ENCODE measurements around the gene TLK2.

Gene TLK2

DNA sequence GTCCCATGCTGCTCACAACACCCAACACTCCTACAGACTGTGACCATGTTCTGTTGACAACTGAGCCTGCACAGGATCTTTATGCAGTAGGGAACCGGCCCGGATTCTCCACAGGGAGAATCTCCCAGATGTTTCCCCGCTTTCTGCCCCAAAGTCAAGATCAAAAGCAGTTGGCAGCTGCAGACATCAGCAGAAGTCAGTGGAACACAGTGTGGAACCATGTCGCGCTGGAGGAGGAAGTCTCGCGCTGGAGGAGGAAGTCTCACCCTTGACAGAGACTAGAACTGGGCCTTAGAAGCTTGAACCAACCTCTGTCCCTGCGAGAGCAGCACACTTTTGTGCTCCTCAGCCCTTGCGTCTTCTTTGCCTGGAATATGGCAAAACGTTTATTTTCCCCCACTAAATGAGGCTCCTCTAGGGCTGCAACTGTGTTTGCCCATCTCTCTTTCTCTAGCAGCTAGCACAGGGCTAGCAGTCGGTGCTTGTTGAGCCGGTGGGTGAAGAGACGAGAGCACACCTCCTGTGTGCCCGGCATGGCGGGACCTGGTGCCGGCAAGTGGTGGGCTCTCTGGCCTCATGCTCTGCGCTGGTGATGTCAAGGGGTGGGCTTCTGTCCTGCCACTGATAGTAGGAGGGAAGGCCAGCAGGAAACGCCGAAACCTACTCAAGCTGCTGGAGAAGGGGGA lies 146.7 kb downstream of the TLK2 start:
- Histone ChIP-seq H2BK120ac (ENCODE audit: low read depth, low read length) (peak overlapping the region; percentile 44), H2BK15ac (ENCODE audit: low read length) (peak overlapping the region; percentile 23), H3K23ac (ENCODE audit: low read depth, low read length, poor library complexity) (peak overlapping the region; percentile 25), H3K79me1 (ENCODE audit: low read depth, low read length) (peaks cover 3% of the 10 kb centered on the region), H3K36me3 (replicated peaks in 1 of 2; ENCODE audit: control insufficient read depth in 2 of 2, insufficient read depth in 2 of 2, low read length in 2 of 2) (peaks cover 0 to 6% of the 10 kb centered on the region in 2 donors), H3K18ac (ENCODE audit: low read length) (peak overlapping the region; percentile 44), H3K14ac (ENCODE audit: low read length) (no peak overlapping the region), H2BK5ac (ENCODE audit: low read length) (no peak overlapping the region), H2BK12ac (ENCODE audit: low read length) (peak overlapping the region; percentile 30), H3K4me2 (ENCODE audit: insufficient read depth, low read length, poor library complexity, severe bottlenecking) (no peak overlapping the region), H3K9ac (ENCODE audit: low read depth, low read length, poor library complexity) (no peak overlapping the region), H4K91ac (ENCODE audit: low read depth, low read length, poor library complexity) (peak overlapping the region; percentile 13), H3K4me3 (ENCODE audit: low read length in 2 of 2) (no peak overlapping the region), H3K27me3 (ENCODE audit: control insufficient read depth in 3 of 3, insufficient read depth in 3 of 3, low read depth in 1 of 3, low read length in 3 of 3) (no peaks in the 10 kb centered on the region), H4K8ac (ENCODE audit: low read depth, low read length) (no peak overlapping the region), H3K4me1 (ENCODE audit: control insufficient read depth in 2 of 2, insufficient read depth in 1 of 2, low read depth in 1 of 2, low read length in 2 of 2) (peaks cover 16 to 21% of the 10 kb centered on the region in 2 donors), H3K27ac (replicated peaks; ENCODE audit: low read length) (no peak overlapping the region), H2AK5ac (ENCODE audit: low read depth, low read length) (peak overlapping the region; percentile 67), H3K9me3 (replicated peaks in 1 of 2; ENCODE audit: control insufficient read depth in 2 of 2, insufficient read depth in 1 of 2, low read depth in 1 of 2, low read length in 2 of 2) (no peaks in the 10 kb centered on the region), H2AFZ (ENCODE audit: low read length) (no peak overlapping the region), H3K4ac (ENCODE audit: low read length) (no peak overlapping the region)
- DNase-seq (ENCODE audit: low spot score) = no peak
- WGBS, 2 donors (ENCODE audit: extremely low coverage in 2 of 2, insufficient read length in 2 of 2, insufficient replicate concordance in 1 of 2) = no CpG with 5 or more reads among the region's 19 CpGs

GRCh38 chr17:62625870-62626200 lies 147.2 kb downstream of the TLK2 start:
- H2BK15ac ChIP-seq (ENCODE audit: low read length) = peak overlapping the region; percentile 23
- no peak overlapping the region for H3K4ac ChIP-seq (ENCODE audit: low read length)
- H3K4me1 ChIP-seq (ENCODE audit: control insufficient read depth in 2 of 2, insufficient read depth in 1 of 2, low read depth in 1 of 2, low read length in 2 of 2) = peaks cover 16 to 21% of the 10 kb centered on the region in 2 donors
- no peak overlapping the region for H3K9ac ChIP-seq (ENCODE audit: low read depth, low read length, poor library complexity)
- WGBS, 2 donors (ENCODE audit: extremely low coverage in 2 of 2, insufficient read length in 2 of 2, insufficient replicate concordance in 1 of 2) = no CpG with 5 or more reads among the region's 4 CpGs
- H3K4me2 ChIP-seq (ENCODE audit: insufficient read depth, low read length, poor library complexity, severe bottlenecking) = no peak overlapping the region
- peaks cover 0 to 6% of the 10 kb centered on the region in 2 donors for H3K36me3 ChIP-seq (replicated peaks in 1 of 2; ENCODE audit: control insufficient read depth in 2 of 2, insufficient read depth in 2 of 2, low read length in 2 of 2)
- H3K27ac ChIP-seq (replicated peaks; ENCODE audit: low read length) = no peak overlapping the region
- DNase-seq (ENCODE audit: low spot score) = no peak
- peak overlapping the region; percentile 44 for H2BK120ac ChIP-seq (ENCODE audit: low read depth, low read length)
- H3K79me1 ChIP-seq (ENCODE audit: low read depth, low read length) = peaks cover 3% of the 10 kb centered on the region
- H3K27me3 ChIP-seq (ENCODE audit: control insufficient read depth in 3 of 3, insufficient read depth in 3 of 3, low read depth in 1 of 3, low read length in 3 of 3) = no peaks in the 10 kb centered on the region
- H4K91ac ChIP-seq (ENCODE audit: low read depth, low read length, poor library complexity) = no peak overlapping the region
- no peaks in the 10 kb centered on the region for H3K9me3 ChIP-seq (replicated peaks in 1 of 2; ENCODE audit: control insufficient read depth in 2 of 2, insufficient read depth in 1 of 2, low read depth in 1 of 2, low read length in 2 of 2)
- H2BK12ac ChIP-seq (ENCODE audit: low read length) = no peak overlapping the region
- H2AFZ ChIP-seq (ENCODE audit: low read length) = no peak overlapping the region
- no peak overlapping the region for H4K8ac ChIP-seq (ENCODE audit: low read depth, low read length)
- H3K4me3 ChIP-seq (ENCODE audit: low read length in 2 of 2) = no peak overlapping the region
- H3K23ac ChIP-seq (ENCODE audit: low read depth, low read length, poor library complexity) = peak overlapping the region; percentile 22
- H3K18ac ChIP-seq (ENCODE audit: low read length) = peak overlapping the region; percentile 44
- H2AK5ac ChIP-seq (ENCODE audit: low read depth, low read length) = peak overlapping the region; percentile 64
- no peak overlapping the region for H3K14ac ChIP-seq (ENCODE audit: low read length)
- H2BK5ac ChIP-seq (ENCODE audit: low read length) = no peak overlapping the region

GRCh38 chr17:62626719-62627218 lies 148.1 kb downstream of the TLK2 start:
- Histone ChIP-seq H2AK5ac (ENCODE audit: low read depth, low read length) (peak overlapping the region; percentile 26), H3K36me3 (replicated peaks in 1 of 2; ENCODE audit: control insufficient read depth in 2 of 2, insufficient read depth in 2 of 2, low read length in 2 of 2) (peaks cover 0 to 15% of the 10 kb centered on the region in 2 donors), H4K8ac (ENCODE audit: low read depth, low read length) (no peak overlapping the region), H3K27me3 (ENCODE audit: control insufficient read depth in 3 of 3, insufficient read depth in 3 of 3, low read depth in 1 of 3, low read length in 3 of 3) (no peaks in the 10 kb centered on the region), H3K23ac (ENCODE audit: low read depth, low read length, poor library complexity) (peak overlapping the region; percentile 90), H2AFZ (ENCODE audit: low read length) (peak overlapping the region; percentile 92), H3K4ac (ENCODE audit: low read length) (no peak overlapping the region), H4K91ac (ENCODE audit: low read depth, low read length, poor library complexity) (peak overlapping the region; percentile 93), H3K27ac (replicated peaks; ENCODE audit: low read length) (peak overlapping the region; percentile 86), H3K9ac (ENCODE audit: low read depth, low read length, poor library complexity) (peak overlapping the region; percentile 94), H3K14ac (ENCODE audit: low read length) (peak overlapping the region; percentile 58), H2BK120ac (ENCODE audit: low read depth, low read length) (no peak overlapping the region), H2BK12ac (ENCODE audit: low read length) (peak overlapping the region; percentile 43), H3K4me3 (ENCODE audit: low read length in 2 of 2) (peak overlapping the region; percentile 73 to 95), H3K4me2 (ENCODE audit: insufficient read depth, low read length, poor library complexity, severe bottlenecking) (peak overlapping the region; percentile 90), H3K79me1 (ENCODE audit: low read depth, low read length) (peaks cover 5% of the 10 kb centered on the region), H2BK5ac (ENCODE audit: low read length) (peak overlapping the region; percentile 97), H2BK15ac (ENCODE audit: low read length) (peak overlapping the region; percentile 50), H3K18ac (ENCODE audit: low read length) (peak overlapping the region; percentile 98), H3K9me3 (replicated peaks in 1 of 2; ENCODE audit: control insufficient read depth in 2 of 2, insufficient read depth in 1 of 2, low read depth in 1 of 2, low read length in 2 of 2) (no peaks in the 10 kb centered on the region), H3K4me1 (ENCODE audit: control insufficient read depth in 2 of 2, insufficient read depth in 1 of 2, low read depth in 1 of 2, low read length in 2 of 2) (peaks cover 18 to 21% of the 10 kb centered on the region in 2 donors)
- DNase-seq (ENCODE audit: low spot score) = peak; percentile 70
- no CpG with 5 or more reads among the region's 21 CpGs for WGBS, 2 donors (ENCODE audit: extremely low coverage in 2 of 2, insufficient read length in 2 of 2, insufficient replicate concordance in 1 of 2)

- Histone ChIP-seq H3K23ac (ENCODE audit: low read depth, low read length, poor library complexity) (peak within 1 kb of the TSS; percentile 90), H3K27me3 (ENCODE audit: control insufficient read depth in 3 of 3, insufficient read depth in 3 of 3, low read depth in 1 of 3, low read length in 3 of 3) (no peaks in the 10 kb centered on the region), H3K36me3 (replicated peaks in 1 of 2; ENCODE audit: control insufficient read depth in 2 of 2, insufficient read depth in 2 of 2, low read length in 2 of 2) (peaks cover 0 to 18% of the 10 kb centered on the region in 2 donors), H2BK15ac (ENCODE audit: low read length) (peak within 1 kb of the TSS; percentile 69), H2BK12ac (ENCODE audit: low read length) (peak within 1 kb of the TSS; percentile 60), H3K79me1 (ENCODE audit: low read depth, low read length) (peaks cover 6% of the 10 kb centered on the region), H2AK5ac (ENCODE audit: low read depth, low read length) (peak within 1 kb of the TSS; percentile 59), H3K18ac (ENCODE audit: low read length) (peak within 1 kb of the TSS; percentile 98), H3K14ac (ENCODE audit: low read length) (peak within 1 kb of the TSS; percentile 78), H3K4me2 (ENCODE audit: insufficient read depth, low read length, poor library complexity, severe bottlenecking) (peak within 1 kb of the TSS; percentile 90), H2BK5ac (ENCODE audit: low read length) (peak within 1 kb of the TSS; percentile 97), H4K91ac (ENCODE audit: low read depth, low read length, poor library complexity) (peak within 1 kb of the TSS; percentile 93), H3K4ac (ENCODE audit: low read length) (peak within 1 kb of the TSS; percentile 53), H3K27ac (replicated peaks; ENCODE audit: low read length) (peak within 1 kb of the TSS; percentile 86), H3K4me3 (ENCODE audit: low read length in 2 of 2) (peak within 1 kb of the TSS; percentile 73 to 95), H3K9me3 (replicated peaks in 1 of 2; ENCODE audit: control insufficient read depth in 2 of 2, insufficient read depth in 1 of 2, low read depth in 1 of 2, low read length in 2 of 2) (no peaks in the 10 kb centered on the region), H4K8ac (ENCODE audit: low read depth, low read length) (no peak within 1 kb of the TSS), H2BK120ac (ENCODE audit: low read depth, low read length) (peak within 1 kb of the TSS; percentile 47), H2AFZ (ENCODE audit: low read length) (peak within 1 kb of the TSS; percentile 92), H3K4me1 (ENCODE audit: control insufficient read depth in 2 of 2, insufficient read depth in 1 of 2, low read depth in 1 of 2, low read length in 2 of 2) (peaks cover 24% of the 10 kb centered on the region in 2 donors), H3K9ac (ENCODE audit: low read depth, low read length, poor library complexity) (peak within 1 kb of the TSS; percentile 95)
- WGBS, 2 donors (ENCODE audit: extremely low coverage in 2 of 2, insufficient read length in 2 of 2, insufficient replicate concordance in 1 of 2) = no CpG with 5 or more reads among the region's 68 CpGs
- DNase-seq (ENCODE audit: low spot score) = peak; percentile 56
Observed at GRCh38 chr17:62627219-62627903, 148.7 kb downstream of the TLK2 start, which contains the start of gene MRC2. Gene MRC2, plus strand, starts transcription at chr17:62627670. Its CDS starts 133 bp downstream, at chr17:62627803.

Data from neuronal stem cell (in vitro differentiated cells).